NCI-H2107 (cell line): ENCODE measurements around the gene SMLR1.

Experiments
- DNase-seq: peaks from one replicate; lab custom pipeline; 2025; lab: John Stamatoyannopoulos, UW

Gene SMLR1

DNA sequence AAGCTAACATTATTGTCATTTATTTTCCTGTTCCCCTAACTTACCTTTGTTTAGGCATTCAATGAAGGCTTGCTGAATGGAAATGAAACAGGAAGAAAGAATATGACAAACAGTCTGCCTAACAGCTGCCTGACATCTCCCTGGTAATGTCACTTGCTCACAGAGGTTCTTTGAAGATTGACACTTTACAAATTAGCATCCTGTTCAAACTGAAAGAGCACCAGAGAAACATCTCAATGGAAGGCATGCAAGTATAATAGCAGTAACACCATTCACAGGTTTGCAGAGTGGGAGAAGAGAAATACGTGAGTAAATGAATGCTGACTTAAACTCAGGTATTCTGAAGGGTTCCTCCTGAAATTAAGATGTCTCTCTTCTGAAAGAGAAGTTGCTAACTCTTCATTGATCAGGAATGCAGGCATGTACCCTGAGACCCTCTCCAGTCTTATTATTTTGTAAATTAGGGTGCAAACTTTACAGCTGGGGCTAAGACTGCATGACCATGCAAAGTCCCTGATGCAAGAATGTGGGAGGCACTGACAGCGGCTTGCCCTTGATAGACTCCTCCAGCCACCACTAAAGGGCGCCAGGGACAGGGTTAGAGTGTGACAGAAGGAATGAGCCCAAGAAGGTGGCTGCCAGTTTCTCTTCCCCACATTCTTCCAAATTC lies 1.3 kb upstream of the SMLR1 start:
- no peak for DNase-seq

DNA sequence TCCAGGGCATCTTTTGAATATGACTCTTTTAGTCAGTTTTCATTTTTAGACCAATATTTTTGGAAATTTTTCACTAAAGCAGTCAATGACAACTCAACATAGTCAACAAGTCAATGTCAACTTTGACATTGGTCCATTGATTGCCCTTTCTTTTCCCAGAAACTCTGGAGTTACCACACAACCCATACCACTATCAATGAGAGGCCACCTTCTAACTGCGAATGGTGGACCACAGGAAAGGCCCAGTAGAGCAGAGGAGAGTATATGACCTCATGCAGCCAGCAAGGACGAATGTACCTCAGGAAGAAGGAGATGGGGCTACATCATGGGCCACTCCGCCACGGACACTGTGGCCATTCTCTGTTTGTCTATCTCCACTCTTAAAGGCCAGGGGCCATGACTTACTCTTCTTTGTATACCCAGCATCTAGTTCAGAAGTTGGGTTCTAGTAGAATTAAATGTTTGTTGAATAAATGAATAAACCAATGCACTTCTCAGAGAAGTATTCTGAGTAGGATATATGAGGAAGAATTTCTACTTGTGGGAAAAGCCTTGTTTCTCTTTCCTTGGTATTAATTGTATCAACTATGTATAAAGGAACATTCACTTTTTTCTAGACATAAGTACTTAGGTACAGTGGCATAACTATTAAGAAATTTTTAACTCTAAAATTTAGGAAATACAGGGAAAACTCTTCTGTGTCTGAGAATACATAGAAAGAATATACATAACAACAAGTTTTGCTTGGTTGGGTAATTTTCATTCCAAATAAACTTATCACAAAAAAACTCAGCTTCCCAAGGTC lies 562 bp upstream of the SMLR1 start:
- no peak for DNase-seq

DNA sequence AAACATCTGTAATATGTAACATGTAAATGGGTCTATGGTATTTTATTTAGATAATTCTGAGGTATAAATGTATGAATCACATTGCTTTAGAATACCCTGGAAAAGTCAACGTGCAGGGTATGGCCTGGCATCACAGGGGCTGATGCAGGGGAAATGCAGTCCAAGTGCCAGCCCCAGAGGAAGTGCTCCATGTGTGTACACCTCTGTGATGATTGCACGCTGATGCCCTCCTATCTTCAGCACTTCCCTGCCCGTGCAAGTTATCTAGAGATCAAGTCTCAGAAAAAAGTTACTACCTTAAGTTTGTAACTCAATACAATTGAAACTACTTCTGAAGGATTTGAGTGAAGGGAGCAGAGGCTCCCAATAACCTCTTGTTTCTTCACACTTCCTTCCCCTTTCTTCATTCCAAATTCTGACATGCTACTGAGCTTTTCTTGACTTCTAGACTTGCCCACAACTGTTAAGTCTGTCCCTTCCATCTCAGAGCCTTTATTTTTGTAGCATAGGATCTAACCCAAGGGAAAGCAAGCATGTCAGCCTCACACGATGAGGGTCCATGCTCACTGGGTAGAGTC lies 2.2 kb downstream of the SMLR1 start:
- no peak for DNase-seq

DNA sequence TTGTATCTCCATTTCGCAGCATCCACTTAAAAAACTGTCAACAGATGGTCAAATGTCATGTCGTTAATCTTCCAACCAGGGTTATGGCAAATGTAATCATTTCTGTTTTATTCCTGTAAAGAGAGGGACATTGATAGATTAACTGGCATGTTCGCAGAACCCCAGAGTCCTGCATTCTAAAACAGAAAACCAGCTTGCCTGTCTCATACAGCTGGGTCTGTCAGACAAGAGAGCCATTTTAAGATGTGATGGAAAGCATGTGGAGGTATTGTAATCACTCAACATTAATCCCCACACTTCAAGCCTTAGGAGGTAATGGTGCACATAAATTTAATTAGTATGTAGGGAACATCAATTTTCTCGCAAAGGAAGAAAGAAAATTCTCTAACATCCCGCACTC lies 4.4 kb downstream of the SMLR1 start:
- DNase-seq = no peak

DNA sequence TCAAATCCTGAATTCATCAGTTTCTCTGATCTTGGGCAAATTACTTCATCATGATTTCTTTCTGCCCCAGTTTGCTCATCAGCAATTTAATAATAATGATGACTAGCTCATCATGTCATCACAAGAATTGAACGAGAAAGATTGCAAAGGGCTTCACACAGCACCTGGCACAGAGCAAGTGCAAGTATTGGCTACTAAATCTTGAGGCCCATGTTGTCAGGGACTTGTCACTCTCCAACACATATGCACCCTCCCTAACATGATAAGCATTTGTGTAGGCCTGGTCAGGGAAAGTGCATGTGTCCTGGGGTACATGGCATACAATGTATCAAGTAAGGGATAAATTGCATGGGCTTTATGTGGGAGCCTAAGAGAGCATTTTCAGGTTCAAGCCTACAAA lies 6.4 kb downstream of the SMLR1 start:
- DNase-seq = no peak

DNA sequence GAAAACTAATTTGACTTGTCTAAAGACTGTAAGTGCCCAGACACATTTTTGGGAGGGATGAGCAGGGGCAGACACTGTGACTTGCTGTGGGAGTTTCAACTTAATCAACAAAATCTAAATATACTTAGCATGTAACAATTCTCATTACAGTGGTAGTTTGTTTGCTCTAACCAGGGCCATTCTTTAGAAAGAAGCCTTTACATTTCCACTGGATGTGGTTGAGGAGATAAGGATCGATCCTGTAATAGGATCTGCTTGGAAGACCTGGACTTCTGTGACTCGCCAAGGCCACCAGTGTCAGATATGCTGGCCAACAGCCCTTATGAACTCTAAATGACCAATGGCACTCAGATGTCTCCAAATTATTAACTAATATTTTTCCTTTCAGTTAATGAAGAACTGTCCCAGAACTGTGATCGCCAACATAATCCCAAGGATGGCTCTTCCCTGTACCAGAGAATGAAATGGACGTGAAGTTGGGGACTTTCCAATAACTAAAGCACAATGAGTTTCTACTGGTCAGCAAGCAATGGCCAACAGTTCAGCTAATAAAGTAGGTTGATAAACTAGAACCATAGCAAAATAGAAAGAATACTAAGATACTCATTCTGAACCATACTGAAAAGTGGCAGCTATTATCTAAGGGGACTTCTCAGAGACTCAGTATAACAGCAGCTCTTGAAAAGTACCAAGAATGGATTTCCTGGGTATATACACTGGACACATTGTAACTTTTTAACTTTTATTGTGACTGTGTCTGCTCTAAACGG lies 7.5 kb downstream of the SMLR1 start:
- DNase-seq = no peak

DNA sequence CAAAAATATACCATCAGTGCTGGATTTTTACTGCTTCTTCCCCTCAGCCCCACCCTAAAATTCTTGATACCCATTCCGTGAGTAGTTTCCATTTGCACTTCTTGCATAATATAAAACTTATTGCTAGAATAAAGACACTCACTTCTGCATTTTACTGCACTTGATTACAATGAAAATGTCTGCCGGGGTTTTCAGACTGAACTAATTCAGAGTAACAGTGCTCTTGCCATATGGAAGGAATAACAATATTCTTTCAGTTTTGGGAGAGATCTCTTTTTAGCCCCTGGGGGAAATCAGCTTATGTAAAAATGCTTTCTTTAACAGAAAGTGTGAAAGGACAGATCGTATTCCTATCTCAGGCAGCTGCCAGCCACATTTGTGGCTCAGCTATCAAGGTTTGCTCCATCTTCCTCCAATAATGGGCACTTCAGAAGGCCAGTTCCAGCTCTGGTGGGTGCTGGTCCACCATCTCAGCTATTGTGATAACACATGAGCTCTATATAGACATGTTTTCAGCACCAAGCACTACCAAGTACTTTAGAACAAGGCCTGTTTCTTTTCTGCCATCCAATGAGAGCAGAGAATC lies 8.9 kb downstream of the SMLR1 start:
- no peak for DNase-seq

DNA sequence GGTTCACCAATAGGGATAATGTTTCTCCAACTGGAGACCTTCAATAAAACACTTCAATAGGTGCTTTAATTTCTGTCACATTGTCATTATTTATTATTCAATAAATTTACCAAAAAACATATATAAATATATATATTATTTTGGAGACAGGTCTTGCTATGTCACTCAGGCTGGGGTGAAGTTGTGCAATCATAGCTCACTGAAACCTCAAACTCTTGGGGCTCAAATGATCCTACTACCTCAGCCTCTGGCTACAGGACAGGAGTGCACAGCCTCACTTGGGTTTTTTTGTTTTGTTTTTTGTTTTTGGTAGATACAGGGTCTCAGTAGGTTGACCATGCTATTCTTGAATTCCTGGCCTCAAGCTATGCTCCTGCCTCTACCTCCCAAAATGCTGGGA lies 9.9 kb downstream of the SMLR1 start:
- no peak for DNase-seq

DNA sequence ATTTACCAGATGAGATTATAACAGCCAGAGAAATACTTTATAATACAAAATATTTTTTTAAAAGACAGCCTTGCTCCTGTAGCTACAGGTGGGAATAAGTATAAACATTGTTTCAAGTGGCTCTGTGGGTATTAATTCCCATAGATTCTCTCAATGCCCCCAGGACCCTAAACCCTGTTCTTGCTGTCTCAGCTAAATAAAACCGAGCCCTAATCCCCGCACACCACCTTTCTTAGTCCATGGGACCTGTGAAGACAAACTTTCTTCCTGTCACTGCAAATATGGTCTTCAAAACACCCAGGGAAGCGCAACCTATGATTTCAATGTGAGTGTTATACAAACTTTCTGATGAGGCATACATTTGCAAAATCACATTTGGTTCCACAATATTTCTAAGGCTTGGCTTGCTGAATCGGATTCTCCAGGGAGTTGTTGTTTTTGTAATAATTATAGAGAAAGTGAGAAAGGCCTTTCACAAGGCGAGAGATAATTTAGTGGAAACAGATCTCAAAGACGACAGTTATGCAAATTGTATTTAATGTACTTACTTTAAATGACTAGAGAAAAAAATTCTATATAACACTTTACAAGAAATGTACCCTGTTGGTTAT lies 11.1 kb downstream of the SMLR1 start:
- DNase-seq = no peak

DNA sequence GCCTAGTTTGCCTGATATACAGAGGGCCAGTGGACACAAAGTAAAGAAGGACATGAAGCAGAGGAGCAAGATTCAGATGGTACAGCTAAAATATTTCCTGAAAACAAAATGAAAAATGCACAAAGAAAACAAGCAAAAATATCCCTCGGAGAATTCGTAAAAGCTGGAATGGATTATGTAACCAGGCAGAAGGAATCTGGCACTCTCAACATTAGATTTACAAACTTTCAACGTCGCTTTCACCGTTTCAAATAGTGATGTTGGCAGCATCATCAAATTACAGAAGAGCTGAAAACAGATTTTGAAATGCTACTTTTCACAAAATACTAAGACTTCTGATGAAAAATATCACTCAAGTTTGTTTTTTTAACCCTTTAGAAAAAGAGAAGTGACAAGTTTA lies 11.7 kb downstream of the SMLR1 start:
- DNase-seq = no peak

DNA sequence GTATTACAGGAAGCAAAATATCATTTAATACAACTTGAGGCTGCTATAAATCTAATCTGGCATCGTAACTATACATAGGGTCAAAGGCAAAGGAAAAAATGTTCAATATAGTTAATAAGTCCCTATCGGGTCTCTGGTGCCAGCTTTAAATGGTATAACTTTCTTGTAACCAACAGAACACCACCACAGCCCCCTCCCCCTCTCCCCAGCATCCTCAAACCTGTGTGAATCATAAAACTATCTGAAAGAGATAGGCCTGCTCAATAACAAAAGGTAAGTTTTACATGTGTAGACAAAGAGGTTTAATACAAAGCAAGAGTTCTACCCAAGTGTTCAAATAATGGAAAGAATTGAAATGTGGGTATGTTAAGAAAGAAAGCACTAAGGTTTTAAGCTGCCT lies 12.2 kb downstream of the SMLR1 start:
- DNase-seq = no peak

DNA sequence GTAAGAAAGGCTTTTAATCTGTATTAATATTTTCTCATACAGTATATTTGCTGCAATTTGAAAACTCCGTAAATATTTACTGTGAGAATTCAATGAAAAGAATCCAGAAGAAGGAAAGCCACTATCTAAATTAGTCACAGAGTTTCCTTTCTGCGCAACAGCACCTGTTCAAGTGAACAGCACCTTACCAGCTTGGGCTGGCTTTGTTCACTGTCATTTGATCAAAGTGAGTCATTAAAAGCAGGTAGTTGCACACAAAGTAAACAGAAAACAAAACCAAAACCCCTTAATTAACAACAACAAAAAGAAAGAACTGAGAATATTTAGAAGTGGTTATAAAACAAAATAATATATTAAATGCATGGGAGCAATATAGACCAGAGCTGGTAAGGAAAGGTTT lies 12.8 kb downstream of the SMLR1 start:
- no peak for DNase-seq

DNA sequence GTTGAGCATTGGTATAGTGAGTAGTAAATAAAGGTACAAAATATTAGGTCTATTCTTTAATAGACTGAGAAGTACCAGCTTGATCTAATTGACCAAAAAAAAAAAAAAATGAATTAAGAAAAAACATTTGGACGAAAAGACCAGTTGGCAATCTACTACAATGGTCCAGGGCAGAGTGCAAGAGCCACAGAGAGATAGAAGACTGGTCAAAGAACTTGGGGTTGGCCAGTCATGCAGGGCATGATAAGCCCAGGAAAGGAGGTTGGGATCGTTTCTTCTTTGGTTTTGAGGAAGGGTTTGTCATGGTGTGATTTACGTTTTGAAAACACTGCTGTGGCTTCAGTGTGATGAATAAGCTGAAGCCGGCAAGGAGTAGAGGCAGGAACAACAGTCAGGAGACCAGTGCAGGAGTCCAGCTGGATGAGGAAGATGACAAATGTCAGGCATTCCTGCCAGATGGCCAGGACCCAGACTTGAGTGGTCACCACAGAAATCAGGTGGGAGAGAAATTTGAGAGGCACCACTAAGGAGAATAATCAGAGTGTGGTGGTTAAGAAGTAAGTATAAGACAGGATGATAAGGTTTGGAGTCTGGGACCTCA lies 14.0 kb downstream of the SMLR1 start:
- DNase-seq = no peak

DNA sequence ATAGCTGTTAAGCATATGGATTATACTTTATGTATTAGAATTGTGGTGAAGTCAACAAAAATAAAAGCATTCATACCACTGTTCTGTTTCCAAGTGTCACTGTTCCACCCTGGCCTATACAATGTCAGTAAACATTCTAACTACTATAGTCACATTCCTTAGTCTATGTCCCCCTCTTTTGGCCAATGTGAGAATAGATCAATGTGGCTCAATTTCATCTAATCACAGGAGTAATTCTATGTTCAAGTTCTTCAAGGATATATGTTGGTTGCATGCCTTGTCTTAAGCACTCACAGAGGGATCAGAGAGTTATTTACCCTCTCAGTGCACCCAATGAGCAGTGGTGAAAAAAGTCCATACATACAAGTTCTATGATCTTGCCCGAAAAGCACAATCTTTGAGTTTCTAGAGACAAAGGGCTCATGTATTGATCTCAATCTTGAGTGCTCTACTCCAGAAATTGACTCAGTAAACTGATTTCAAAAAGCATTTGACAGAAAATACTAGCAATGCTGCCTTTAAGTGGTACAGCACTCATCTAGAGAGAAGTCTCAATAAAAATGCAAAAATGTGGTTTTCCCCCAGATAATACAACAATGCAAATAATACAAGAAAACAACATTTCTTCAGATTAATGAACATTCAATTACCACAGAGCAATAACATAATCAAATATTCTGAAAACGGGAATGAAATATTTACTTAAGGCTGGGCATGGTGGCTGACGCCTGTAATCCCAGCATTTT lies 16.5 kb downstream of the SMLR1 start:
- DNase-seq = no peak

DNA sequence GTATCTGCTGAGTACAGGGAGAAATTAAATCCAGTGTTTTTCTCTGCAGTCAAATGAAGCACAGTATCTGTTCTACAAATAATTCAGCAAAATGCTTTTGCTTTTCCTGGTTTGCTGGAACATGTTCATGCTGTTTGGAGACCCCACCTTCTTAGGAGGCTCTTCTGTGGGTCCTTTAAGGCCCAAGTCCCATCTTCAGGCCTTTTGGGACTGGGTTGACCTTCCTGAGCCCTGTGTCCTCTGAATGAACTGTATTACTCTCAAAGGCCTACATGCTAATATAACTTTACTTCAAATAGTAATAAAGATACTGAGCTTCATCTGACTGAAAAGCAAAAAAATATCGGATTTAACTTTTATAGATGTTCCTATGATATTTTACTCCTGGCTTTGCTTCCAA lies 19.3 kb downstream of the SMLR1 start:
- no peak for DNase-seq

DNA sequence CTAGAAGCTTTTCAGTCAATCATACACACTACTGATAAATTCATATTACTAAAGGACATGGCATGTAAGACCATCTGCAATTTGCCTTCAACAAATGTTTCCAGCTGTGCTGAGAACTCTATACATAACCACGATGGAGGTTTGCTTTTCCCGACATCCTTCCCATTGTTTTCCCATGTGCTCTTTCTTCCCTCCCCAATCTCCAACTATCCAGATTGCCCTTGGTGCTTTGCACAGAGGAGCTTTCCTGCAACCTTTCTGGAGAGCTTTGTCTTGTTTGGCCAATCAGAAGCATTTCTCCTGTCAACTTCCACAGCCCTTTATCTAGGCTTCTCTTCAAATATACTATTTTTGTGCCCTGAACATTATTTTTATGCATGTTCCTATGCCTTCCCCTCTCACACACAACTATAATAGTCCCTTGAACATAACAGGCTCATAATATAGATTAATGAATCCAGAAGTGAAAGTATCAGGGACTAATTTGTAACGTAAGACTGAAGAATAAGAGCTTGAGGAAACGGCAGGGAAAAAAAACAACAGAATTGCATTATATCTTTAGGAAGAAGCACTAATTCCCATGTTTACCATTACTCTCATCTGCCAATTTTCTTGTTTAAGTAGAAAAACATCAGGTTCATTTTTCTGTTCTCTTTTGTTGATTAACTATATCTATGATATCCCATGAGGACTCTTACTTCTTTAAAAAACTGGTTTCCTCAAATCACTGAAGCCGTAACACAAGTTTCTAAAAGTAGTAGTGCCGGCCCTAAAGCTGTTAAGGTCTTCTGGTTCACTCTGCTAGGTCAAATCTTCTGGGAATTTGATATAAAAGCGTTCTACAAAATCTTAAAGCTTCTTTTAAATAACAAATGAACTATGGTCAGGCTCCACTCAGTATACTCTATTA lies 20.1 kb downstream of the SMLR1 start:
- no peak for DNase-seq

DNA sequence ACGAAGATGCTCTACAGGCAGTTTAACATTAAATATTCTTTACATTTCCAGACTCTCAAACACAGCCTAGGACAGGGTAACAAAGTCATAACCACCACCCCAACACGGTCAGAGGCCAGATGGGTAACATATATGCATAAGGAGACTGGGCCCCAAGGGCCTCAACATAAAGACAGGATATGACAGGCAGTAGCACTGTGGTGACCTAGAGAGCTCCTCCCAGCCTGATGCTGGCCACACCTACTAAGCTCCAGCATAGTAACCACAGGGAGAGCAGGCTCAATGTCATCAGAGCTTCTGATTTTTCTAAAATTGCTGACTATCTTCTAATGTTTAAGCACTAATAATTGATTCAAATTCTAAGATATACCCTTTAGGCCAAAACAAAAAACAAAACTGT lies 21.7 kb downstream of the SMLR1 start:
- DNase-seq = no peak

DNA sequence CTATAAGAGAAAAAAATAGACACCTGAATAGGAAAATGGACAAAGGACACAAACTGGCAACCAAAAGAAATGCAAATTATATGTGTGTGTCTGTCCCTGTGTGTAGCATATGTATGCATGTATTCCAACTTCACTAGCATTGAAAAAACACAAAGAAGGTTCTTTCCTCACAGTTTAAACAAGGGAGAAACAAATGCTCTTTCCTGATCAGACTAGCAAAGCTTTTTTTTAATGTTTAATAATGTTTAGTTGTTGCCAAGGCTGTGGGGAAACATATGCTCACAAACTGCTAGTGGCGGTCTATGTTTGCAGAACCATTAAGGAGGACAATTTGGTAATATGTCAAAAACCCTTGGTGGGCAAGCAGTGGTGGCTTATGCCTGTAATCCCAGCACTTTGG lies 22.4 kb downstream of the SMLR1 start:
- DNase-seq = no peak

DNA sequence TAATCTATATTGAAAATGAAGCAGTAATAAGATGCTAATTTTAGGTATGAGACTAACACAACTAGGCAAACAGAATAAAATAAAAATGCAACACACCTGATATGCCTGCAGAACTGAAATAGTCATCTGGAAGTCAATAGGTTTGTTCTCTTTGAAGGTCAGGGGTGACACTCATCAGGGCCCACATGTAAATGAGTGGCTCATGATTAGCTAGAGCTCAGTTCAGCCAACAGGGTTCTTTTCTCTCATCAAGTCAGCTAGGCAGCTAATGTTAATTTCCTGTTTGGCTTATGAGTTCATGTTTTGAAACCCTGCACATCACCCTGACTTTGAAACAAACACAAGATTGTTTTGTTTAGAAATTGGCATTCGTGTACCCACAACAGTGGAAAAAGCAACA lies 23.8 kb downstream of the SMLR1 start:
- DNase-seq = no peak
